ENCODE measurements around the gene ABRAXAS1. TPM values are rescaled to one million over a fixed set of nuclear protein-coding genes. Genes with fewer than 3 reads are reported as not detected.
"Not testable (repeated sequence)": the region's sequence is repeated elsewhere in the genome, so short reads cannot be mapped to it uniquely, and the experiment has no call there.

The ABRAXAS1 gene
- polyA plus RNA-seq (2013, experiment 1 of 2; ENCODE audit: insufficient read length): 10.7 TPM
- polyA plus RNA-seq (2013, experiment 2 of 2; ENCODE audit: insufficient read length): 12.6 TPM

DNA sequence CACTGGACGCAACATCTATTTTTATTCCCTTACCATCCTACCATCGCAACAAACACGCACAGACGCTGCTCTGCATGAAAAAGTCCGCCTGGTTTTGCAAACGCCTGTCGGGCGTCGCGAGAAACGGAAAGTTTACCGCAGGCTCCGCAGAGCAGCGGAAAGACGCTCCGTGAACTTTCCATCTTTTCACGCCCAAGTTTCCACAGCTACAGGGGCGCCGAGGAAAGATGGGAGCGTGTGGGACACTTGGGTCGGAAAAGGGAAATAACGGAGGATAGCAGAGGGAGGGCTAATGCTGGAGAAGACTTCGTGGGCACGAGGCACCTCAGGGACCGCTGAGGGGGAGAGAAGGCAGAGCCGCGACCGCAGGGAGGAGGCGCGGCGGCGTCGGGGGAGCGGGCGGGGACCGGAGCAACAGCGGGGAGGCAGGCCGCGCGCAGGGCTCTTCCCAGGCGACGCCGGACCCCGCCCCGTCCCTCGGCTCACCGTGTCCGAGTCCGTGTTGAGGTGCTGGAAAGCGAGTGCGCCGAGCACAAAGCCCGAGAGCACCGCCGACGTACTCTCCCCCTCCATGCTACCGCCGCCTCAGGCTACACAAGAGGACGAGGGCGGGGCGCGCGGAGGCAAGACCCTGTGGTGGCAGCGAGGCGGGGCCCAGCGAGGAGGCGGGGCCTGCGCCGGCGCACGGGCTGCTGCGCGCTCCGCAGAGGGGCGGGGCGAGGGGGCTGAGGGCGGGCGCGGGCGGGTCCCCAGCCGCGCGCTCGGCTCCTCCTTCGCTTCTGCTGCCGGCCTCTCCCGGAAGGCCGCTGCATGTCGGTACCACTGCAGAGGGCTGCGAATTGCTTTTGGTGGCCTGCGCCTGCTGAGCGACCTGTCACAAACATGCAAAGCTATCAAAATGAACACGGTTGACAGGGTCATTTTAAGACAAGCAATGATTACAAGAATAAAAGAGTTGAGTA is at the start of gene ABRAXAS1:
TSS of gene ABRAXAS1 (minus strand) at position 601 of the 962 bp plus-strand sequence. CDS start at position 573, 28 bp downstream.
- peak; percentile 94 for DNase-seq

DNA sequence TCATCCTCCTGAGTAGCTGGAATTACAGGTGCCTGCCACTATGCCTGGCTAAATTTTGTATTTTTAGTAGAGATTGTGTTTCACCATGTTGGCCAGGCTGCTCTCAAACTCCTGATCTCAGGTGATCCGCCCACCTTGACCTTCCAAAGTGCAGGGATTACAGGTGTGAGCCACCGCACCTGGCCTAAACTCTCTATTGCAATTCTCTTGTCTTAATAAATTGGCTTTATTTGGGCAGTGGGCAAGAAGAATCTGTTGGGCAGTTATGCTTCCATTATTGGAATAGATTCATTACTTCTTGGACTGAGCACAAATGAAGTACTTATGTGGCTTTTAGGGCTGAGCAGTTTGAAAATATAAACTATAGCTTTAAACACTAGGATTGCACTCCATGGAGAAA is 42.8 kb upstream of the ABRAXAS1 start:
- DNase-seq: no peak

- DNase-seq: no peak
These were observed 37.3 kb upstream of the ABRAXAS1 start for GRCh38 chr4:83522239-83522638.

GRCh38 chr4:83516042-83516772 is 31.3 kb upstream of the ABRAXAS1 start:
- peak; percentile 3 for DNase-seq

- DNase-seq: no peak
These were observed 25.5 kb upstream of the ABRAXAS1 start for GRCh38 chr4:83510442-83510841.

- peak; percentile 52 for DNase-seq
These were observed 24.3 kb upstream of the ABRAXAS1 start for GRCh38 chr4:83509156-83509585.

DNA sequence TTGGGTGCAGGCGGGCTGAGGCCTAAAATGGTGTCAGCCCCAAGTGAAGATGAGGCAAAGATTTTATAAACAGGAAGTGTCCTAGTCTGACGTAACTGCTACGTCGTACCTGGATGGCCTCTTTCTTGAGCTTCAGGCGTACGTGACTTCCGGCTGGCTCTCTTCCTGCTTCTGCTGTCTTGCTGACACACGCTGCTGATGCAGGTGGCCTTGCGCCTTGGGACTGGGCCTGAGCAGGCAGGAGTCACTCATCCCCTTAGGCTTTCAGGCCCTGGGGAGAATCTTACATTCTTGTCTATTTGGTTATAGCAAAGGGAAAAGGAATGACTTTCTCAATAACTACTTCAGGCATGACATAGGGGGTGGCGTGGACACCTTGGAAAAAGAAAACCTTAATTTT is 20.1 kb upstream of the ABRAXAS1 start:
- no peak for DNase-seq

GRCh38 chr4:83504503-83504902 is 19.6 kb upstream of the ABRAXAS1 start:
- no peak for DNase-seq

GRCh38 chr4:83503974-83504373 is 19.1 kb upstream of the ABRAXAS1 start:
- DNase-seq: no peak

- DNase-seq: not testable (repeated sequence)
These were observed 16.8 kb upstream of the ABRAXAS1 start for GRCh38 chr4:83501671-83502070.

DNA sequence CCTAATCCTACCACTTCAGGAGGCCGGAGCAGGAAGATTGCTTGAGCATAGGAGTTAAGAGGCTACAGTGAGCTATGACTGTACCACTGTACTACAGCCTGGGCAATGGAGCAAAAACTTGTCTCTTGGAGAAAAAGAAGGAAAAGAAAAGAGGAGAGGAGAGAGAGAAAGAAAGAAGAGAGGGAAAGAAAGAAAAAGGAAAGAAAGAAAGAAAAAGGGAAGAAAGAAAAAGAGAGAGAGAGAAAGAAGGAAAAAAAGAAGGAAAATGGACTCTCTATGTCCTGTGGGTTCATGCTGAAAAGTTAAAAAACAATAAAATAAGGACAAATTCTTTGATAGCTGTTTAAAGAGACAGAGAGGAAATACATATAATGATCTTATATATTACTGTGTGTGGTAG is 13.3 kb upstream of the ABRAXAS1 start:
- no peak for DNase-seq

DNA sequence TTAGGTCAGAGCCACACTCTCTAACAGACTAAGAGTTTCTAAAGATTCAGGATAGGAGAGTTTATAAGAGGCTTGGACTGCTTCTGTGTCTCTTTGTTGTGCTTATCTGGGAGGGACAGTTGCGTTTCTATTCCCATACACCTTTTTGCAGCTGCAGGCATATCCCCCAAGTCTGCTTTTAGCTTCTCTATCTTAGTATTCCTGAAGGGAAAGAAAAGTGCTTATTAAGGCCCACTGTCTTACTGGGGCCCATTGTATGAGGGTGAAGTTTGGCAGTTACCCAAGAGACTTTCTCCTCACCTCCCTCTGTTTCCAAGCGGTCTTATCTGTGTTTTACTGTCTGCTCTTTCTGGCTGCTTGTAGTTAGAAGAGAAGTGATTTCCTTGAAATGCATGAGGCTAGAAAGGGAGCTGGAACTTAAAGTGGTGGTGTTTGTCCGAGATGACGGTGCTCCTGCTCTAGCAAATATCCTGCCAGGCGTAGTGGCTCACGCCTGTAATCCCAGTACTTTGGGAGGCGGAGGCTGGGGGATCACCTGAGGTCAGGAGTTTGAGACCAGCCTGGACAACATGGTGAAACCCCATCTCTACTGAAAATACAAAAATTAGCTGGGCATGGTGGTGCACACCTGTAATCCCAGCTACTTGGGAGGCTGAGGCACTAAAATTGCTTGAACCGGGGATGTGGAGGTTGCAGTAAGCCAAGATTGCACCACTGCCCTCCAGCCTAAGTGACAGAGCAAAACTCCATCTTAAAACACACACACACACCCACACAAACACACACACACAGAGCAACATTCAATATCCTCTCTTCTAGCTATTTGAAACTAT is 11.4 kb upstream of the ABRAXAS1 start:
- DNase-seq: not testable (repeated sequence)

GRCh38 chr4:83490876-83491450 is 6.1 kb upstream of the ABRAXAS1 start:
- DNase-seq: peak; percentile 13

DNA sequence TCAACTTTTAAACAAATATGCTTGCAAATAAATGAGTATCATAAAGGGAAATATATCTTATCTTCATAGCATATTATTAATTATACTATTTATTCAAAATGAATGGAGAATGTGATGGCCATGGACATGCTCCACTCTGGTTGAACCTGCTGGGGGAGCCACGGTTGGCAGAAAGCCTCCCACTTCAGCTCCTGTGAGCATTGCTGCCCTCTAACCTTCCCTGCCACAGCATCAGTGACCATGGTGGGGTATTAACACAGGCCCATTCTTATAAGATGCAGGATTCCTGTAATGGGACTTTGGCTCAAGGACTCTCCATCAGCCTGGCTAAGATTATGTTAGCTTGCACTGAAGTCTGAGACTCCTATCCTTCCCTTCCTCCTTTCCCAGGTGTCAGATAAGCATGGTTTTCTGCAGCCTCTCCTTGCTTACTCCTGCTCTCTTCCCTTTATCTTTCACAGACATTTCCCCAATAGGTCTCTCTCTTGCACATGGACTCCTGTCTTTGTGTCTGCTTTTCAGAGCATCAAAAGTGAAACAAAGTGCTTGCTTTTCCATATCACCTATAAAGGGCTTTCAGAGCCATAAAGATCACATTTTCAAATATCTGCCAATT is 4.9 kb upstream of the ABRAXAS1 start:
- no peak for DNase-seq

- DNase-seq: no peak
These were observed 1.7 kb upstream of the ABRAXAS1 start for GRCh38 chr4:83486457-83487129.

DNA sequence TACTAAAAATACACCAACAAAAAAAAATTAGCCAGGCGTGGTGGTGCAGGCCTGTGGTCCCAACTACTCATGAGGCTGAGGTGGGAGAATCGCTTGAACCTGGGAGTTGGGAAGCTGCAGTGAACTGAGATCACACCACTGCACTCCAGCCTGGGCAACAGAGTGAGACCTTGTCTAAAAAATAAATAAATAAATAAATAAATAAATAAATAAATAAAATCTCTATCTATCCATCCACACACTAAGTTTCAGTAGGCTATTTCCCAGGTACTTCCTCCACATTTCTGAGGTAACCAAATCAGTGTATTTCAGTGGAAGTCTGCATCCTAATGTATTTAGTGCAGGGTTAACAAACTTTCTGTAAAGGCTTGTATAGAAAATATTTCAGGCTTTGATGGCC is 10.9 kb downstream of the ABRAXAS1 start:
- no peak for DNase-seq

DNA sequence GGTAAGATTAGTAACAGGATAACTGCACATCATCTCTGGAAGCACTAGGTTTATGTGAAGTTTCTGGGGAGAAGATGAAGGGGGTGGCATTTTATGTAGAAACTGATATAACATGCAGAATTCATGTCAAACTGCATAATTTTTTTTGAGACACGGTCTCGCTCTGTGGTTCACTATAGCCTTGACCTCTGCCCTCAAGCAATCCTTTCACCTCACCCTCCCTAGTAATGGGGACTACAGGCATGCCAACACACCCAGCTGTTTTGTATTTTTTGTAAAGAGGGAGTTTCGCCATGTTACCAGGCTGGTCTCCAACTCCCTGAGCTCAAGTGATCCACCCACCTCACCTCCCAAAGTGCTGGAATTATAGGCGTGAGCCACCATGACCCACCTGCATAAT is 11.5 kb downstream of the ABRAXAS1 start:
- no peak for DNase-seq

- DNase-seq: no peak
These were observed 28.8 kb downstream of the ABRAXAS1 start for GRCh38 chr4:83456184-83456501.

DNA sequence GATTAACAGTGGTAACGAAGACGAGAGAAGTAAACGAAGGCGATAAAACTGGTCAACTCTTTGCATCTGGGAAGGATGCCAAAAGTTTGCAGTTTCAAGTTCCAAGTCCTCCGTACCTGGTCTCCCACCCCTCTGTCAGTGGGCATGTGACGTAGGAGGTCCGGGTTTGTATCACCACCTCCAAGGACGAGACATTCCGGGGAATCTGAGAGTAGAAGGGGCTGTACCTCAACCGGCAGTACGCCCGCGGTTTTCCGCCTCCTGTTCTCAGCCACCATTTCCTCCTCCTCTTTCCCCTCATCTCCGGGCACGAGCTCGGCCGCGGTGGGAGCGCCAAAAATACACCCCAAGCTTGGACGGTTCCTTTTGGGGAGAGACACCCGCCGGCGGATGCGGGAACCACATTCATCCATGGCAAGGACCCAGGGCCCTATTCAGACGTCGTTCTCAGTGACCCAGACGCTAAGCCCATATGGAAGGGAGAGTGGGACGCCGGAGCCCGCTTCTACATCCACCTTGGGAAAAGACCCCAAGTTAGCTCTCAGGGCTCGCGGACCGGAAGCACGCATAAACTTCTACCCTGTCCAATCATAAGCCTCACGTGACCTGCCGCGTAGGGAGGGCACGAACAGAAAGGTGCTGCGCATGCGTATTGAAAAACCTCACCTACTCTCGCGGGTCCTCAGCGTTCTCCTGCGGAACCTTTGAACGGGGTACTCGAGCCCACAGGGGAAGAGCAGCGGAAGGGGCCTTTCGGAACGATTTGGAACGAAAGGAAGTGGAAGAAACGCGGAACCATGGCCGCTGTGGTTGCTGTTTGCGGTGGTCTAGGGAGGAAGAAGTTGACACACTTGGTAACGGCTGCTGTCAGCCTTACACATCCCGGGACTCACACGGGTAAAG is 29.4 kb downstream of the ABRAXAS1 start, which contains the start of the genes HELQ and MRPS18C:
TSS of gene HELQ (minus strand) at position 543 of the 903 bp plus-strand sequence. CDS start at position 413, 130 bp downstream.
TSS of gene MRPS18C (plus strand) at position 778 of the 903 bp plus-strand sequence. CDS start at position 798, 20 bp downstream.
- DNase-seq: peak; percentile 99

DNA sequence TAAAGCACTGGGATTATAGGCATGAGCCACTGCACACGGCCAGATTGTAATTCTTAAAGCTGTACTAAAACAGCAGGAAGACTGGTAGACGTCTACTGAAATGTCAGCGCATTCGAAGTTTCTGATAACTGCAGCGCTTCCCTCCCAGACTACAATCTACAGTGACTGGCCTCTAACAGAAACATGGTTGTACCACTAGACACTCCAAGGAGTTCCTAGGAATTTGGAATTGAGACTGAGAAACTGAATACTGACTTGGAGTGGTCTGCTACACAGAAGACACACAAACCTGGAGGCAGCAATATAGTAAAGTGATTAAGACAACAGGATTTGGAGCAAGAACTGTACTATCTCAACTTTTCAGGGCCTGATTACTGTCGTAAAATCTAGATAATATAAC is 30.2 kb downstream of the ABRAXAS1 start:
- DNase-seq: peak; percentile 2
